IMR-90 (cell line): ENCODE data around the gene NEUROD2. TPM values are rescaled to one million over a fixed set of nuclear protein-coding genes. Genes with fewer than 3 reads are reported as not detected.

Source experiments
- ATAC-seq: fragments of 200-7000 bp; cut with Tn5 transposase; 2 replicates; pipeline ENCODE4 v1.9.1; 2020; ENCODE audit warnings: low read depth, mild to moderate bottlenecking, moderate library complexity
- BruUV-seq: library from RNA; stranded (reverse); fragments of 400-500 nt; replicated peaks from 2 replicates; lab custom pipeline; 2021; lab: Mats Ljungman, UMichigan
- CTCF ChIA-PET: fragments of 300-600 bp; formaldehyde crosslinking; extraction: SDS; loops from one replicate; lab custom pipeline; 2021; ENCODE audit warnings: antibody characterized with exemption; lab: Yijun Ruan, JAX
- POLR2A ChIA-PET: fragments of 300-600 bp; sonication (Branson Sonifier 250); formaldehyde crosslinking; loops from one replicate; lab custom pipeline; 2022; ENCODE audit warnings: antibody characterized with exemption; ENCODE audit not compliant: unreplicated experiment; lab: Charles Lee
- DNase-seq: peaks from one replicate; pipeline ENCODE4 v3.0.0; 2013
- H2AFZ ChIP-seq: replicated peaks from 2 replicates; pipeline ENCODE3; 2013; ENCODE audit warnings: low read length, mild to moderate bottlenecking; ENCODE audit not compliant: poor library complexity
- H2AK5ac ChIP-seq: 2 replicates; pipeline ENCODE4 v1.6.1; 2013; ENCODE audit warnings: low read depth, low read length, inconsistent platforms
- H2AK9ac ChIP-seq: replicated peaks from 2 replicates; pipeline ENCODE3; 2013; ENCODE audit warnings: mild to moderate bottlenecking, low read depth, low read length, moderate library complexity; ENCODE audit not compliant: poor library complexity
- H2BK120ac ChIP-seq: 2 replicates; pipeline ENCODE4 v1.6.1; 2013; ENCODE audit warnings: low read depth, low read length, inconsistent platforms
- H2BK15ac ChIP-seq: 3 replicates; pipeline ENCODE4 v1.6.1; 2013; ENCODE audit warnings: low read depth, low read length, inconsistent platforms
- H2BK20ac ChIP-seq: 2 replicates; pipeline ENCODE4 v1.6.1; 2013; ENCODE audit warnings: low read depth, mild to moderate bottlenecking, inconsistent platforms, low read length, moderate library complexity
- H2BK5ac ChIP-seq: 2 replicates; pipeline ENCODE4 v1.6.1; 2013; ENCODE audit warnings: mild to moderate bottlenecking, low read depth, low read length, inconsistent platforms; ENCODE audit not compliant: poor library complexity, severe bottlenecking
- H3K14ac ChIP-seq: replicated peaks from 2 replicates; pipeline ENCODE4 v1.6.1; 2013; ENCODE audit warnings: low read depth, low read length, inconsistent platforms
- H3K18ac ChIP-seq: 2 replicates; pipeline ENCODE4 v1.6.1; 2013; ENCODE audit warnings: low read depth, low read length, control low read depth
- H3K23ac ChIP-seq: 2 replicates; pipeline ENCODE4 v1.6.1; 2013; ENCODE audit warnings: low read depth, low read length, inconsistent platforms
- H3K27ac ChIP-seq: 2 replicates; pipeline ENCODE4 v1.5.1; 2013; ENCODE audit warnings: mild to moderate bottlenecking, control low read depth, low read length; ENCODE audit not compliant: insufficient read depth
- H3K27me3 ChIP-seq: 2 replicates; pipeline ENCODE4 v1.6.1; 2013; ENCODE audit warnings: low read length; ENCODE audit not compliant: control insufficient read depth, insufficient read depth
- H3K36me3 ChIP-seq: 2 replicates; pipeline ENCODE4 v1.6.1; 2013; ENCODE audit warnings: low read length, mixed read lengths; ENCODE audit not compliant: control insufficient read depth, insufficient read depth
- H3K4ac ChIP-seq: 2 replicates; pipeline ENCODE4 v1.6.1; 2013; ENCODE audit warnings: low read depth, low read length, inconsistent platforms
- H3K4me1 ChIP-seq: 2 replicates; pipeline ENCODE4 v1.6.1; 2013; ENCODE audit warnings: low read length, mixed read lengths; ENCODE audit not compliant: control insufficient read depth, insufficient read depth
- H3K4me2 ChIP-seq: 2 replicates; pipeline ENCODE4 v1.6.1; 2013; ENCODE audit warnings: low read depth, mild to moderate bottlenecking, control low read depth, low read length, moderate library complexity
- H3K4me3 ChIP-seq: 2 replicates; pipeline ENCODE4 v1.5.1; 2013; ENCODE audit warnings: low read depth, mild to moderate bottlenecking, control low read depth, low read length, moderate library complexity; ENCODE audit not compliant: insufficient read depth
- H3K56ac ChIP-seq: 2 replicates; pipeline ENCODE4 v1.6.1; 2013; ENCODE audit warnings: low read length, inconsistent platforms; ENCODE audit not compliant: insufficient read depth; ENCODE audit errors: extremely low read depth
- H3K79me1 ChIP-seq, 2 experiments: 2 replicates each; pipeline ENCODE4 v1.6.1; 2013; ENCODE audit warnings: low read length in 2 of 2, inconsistent platforms in 1 of 2, low read depth in 1 of 2
- H3K9ac ChIP-seq: 2 replicates; pipeline ENCODE4 v1.6.1; 2013; ENCODE audit warnings: low read depth, low read length, control low read depth
- H3K9me1 ChIP-seq: 2 replicates; pipeline ENCODE4 v1.6.1; 2013; ENCODE audit warnings: low read length, inconsistent platforms; ENCODE audit not compliant: insufficient read depth
- H3K9me3 ChIP-seq: 2 replicates; pipeline ENCODE4 v1.6.1; 2013; ENCODE audit warnings: low read length; ENCODE audit not compliant: control insufficient read depth, insufficient read depth
- H4K20me1 ChIP-seq: 2 replicates; pipeline ENCODE4 v1.6.1; 2013; ENCODE audit warnings: low read length, inconsistent platforms; ENCODE audit not compliant: insufficient read depth
- H4K5ac ChIP-seq: 2 replicates; pipeline ENCODE4 v1.6.1; 2013; ENCODE audit warnings: mild to moderate bottlenecking, low read depth, low read length, control low read depth
- H4K8ac ChIP-seq, 2 experiments: 2 replicates each; pipeline ENCODE4 v1.6.1; 2013; ENCODE audit warnings: low read depth in 2 of 2, low read length in 2 of 2, control low read depth in 1 of 2, inconsistent platforms in 1 of 2
- H4K91ac ChIP-seq: 2 replicates; pipeline ENCODE4 v1.6.1; 2013; ENCODE audit warnings: low read depth, low read length, inconsistent platforms; ENCODE audit not compliant: insufficient read depth
- BHLHE40 ChIP-seq: fragments of 150-350 bp; IDR thresholded peaks from 2 replicates; pipeline ENCODE4 v1.6.1; 2016; ENCODE audit warnings: mild to moderate bottlenecking, low read depth, low read length
- CEBPB ChIP-seq: IDR thresholded peaks from 2 replicates; pipeline ENCODE4 v1.6.1; 2012; ENCODE audit warnings: low read depth, low read length, improper control_type of control experiment
- CHD1 ChIP-seq: IDR thresholded peaks from 2 replicates; pipeline ENCODE4 v1.6.1; 2012; ENCODE audit warnings: low read depth, low read length, improper control_type of control experiment
- FOS ChIP-seq: fragments of 150-350 bp; IDR thresholded peaks from 2 replicates; pipeline ENCODE4 v1.6.1; 2016; ENCODE audit warnings: low read depth, low read length
- MAFK ChIP-seq: IDR thresholded peaks from 2 replicates; pipeline ENCODE4 v1.6.1; 2012; ENCODE audit warnings: low read depth, low read length, improper control_type of control experiment
- MAZ ChIP-seq: IDR thresholded peaks from 2 replicates; pipeline ENCODE4 v1.6.1; 2012; ENCODE audit warnings: low read depth, mild to moderate bottlenecking, low read length, improper control_type of control experiment, moderate library complexity, borderline replicate concordance
- MXI1 ChIP-seq: IDR thresholded peaks from 2 replicates; pipeline ENCODE4 v1.6.1; 2012; ENCODE audit warnings: low read depth, mild to moderate bottlenecking, low read length, moderate library complexity, borderline replicate concordance
- NFE2L2 ChIP-seq: fragments of 150-350 bp; IDR thresholded peaks from 2 replicates; pipeline ENCODE4 v1.6.1; 2016; ENCODE audit warnings: low read depth, mild to moderate bottlenecking, low read length
- POLR2A ChIP-seq: IDR thresholded peaks from 2 replicates; pipeline ENCODE4 v1.6.1; 2012; ENCODE audit warnings: mild to moderate bottlenecking, low read depth, low read length
- RAD21 ChIP-seq: IDR thresholded peaks from 2 replicates; pipeline ENCODE4 v1.6.1; 2012; ENCODE audit warnings: low read length, improper control_type of control experiment
- RCOR1 ChIP-seq: IDR thresholded peaks from 2 replicates; pipeline ENCODE4 v1.6.1; 2012; ENCODE audit warnings: mild to moderate bottlenecking, low read length, improper control_type of control experiment; ENCODE audit not compliant: insufficient replicate concordance
- RFX5 ChIP-seq: IDR thresholded peaks from 2 replicates; pipeline ENCODE4 v1.8.0; 2012; ENCODE audit warnings: low read depth, mild to moderate bottlenecking, low read length, moderate library complexity
- SMC3 ChIP-seq: fragments of 150-350 bp; IDR thresholded peaks from 2 replicates; pipeline ENCODE4 v1.6.1; 2016; ENCODE audit warnings: low read depth, mild to moderate bottlenecking, antibody characterized with exemption, low read length, moderate library complexity
- WGBS, 2 experiments: methylation state at CpG; one replicate each; pipeline versions ENCODE4 v1.1.5 to v1.1.7; 2013; ENCODE audit warnings: missing lambda C conversion rate in 2 of 2; ENCODE audit not compliant: insufficient read length in 1 of 2; ENCODE audit errors: extremely low coverage in 2 of 2; 5-methylcytosine and 5-hydroxymethylcytosine counted together
- dilution Hi-C: fragments of 300-500 bp; cut with HindIII; formaldehyde crosslinking; loops from one replicate; pipeline ENCODE4 v1.14.3; 2018; ENCODE audit warnings: low sequenced_read_pairs; ENCODE audit not compliant: unreplicated experiment
- in situ Hi-C: fragments of 300-500 bp; cut with MboI; formaldehyde crosslinking; loops from 3 replicates; pipeline ENCODE4 v1.14.3; 2019; ENCODE audit warnings: low sequenced_read_pairs, inconsistent platforms, mixed read lengths
- intact Hi-C: fragments of 100-400 bp; cut with micrococcal nuclease; formaldehyde crosslinking; loops from 2 replicates; pipeline ENCODE4 v1.10.0; 2022
- polyA plus RNA-seq, 3 experiments: library from polyadenylated mRNA; depleted of rRNA; stranded (reverse); fragments of >200 nt; gene quantifications; 2 replicates each; pipeline ENCODE4 v1.2.3, GENCODE V29; 2012; ENCODE audit warnings: low replicate concordance in 1 of 3
- total RNA-seq: library from RNA; depleted of rRNA; stranded (reverse); fragments of >200 nt; gene quantifications from 2 replicates; pipeline ENCODE4 v1.2.3, GENCODE V29; 2012
- TF ChIP-seq, protein P1 (sequence below): fragments of 150-350 bp; IDR thresholded peaks from 2 replicates; pipeline ENCODE4 v1.6.1; 2016; ENCODE audit warnings: low read depth, mild to moderate bottlenecking, low read length, moderate library complexity, borderline replicate concordance
- TF ChIP-seq, protein P2 (sequence below): conservative IDR thresholded peaks from 2 replicates; pipeline ENCODE4 v1.5.1; 2012; ENCODE audit warnings: mild to moderate bottlenecking, low read depth, low read length, improper control_type of control experiment

NEUROD2 gene
- total and polyA plus RNA-seq, 2 of the 4 experiments (the other 2 are of a cell fraction), result not detected

DNA sequence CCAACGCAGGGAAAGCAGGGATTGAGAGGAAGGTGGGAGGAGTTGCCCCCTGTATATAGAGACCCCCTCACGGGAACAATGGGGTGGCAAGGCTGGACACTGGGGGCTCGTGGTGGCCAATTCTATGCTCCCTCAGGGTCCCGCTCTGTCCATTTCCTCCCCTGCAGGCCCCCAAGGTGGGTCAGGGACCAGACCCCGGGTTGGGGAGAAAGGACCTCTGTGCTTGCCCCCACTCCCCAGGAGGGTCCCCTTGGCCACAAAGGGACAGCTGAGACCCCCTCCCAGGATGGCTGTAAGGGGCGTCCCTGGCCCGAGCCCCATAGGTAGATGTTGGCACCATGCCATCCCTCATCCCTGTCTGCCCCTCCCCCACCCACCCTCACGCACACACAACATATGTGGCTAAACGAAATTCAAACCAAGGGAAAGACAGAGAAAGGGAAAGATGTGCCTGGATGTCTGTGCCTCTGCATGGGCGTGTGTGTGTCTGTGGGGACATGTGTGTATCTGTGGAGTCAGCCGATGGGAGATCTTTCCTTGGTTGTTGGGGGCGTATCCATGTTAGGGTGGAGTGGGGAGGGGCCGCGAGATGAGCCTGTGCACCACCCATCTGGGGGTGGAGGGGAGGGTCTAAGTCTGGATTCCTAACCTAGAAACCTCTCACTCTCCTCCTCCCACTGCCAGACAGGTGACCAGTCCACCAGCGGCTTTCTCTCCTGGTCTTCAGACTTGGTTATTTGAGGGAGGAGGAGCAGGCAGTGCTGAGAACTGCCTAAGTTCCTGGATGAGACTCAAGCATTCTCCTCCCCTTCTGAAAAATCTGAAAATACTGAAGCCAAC is 642 bp upstream of the NEUROD2 start:
- H2BK20ac ChIP-seq, result no peak overlapping the region
- H2BK5ac ChIP-seq, result no peak overlapping the region
- BruUV-seq, result no TSS peak
- no peaks in the 10 kb centered on the region for H3K36me3 ChIP-seq
- H3K27me3 ChIP-seq, result peaks cover 86% of the 10 kb centered on the region
- H3K18ac ChIP-seq, result no peak overlapping the region
- ATAC-seq (no peak), DNase-seq (no peak)
- no peak overlapping the region for H2BK120ac ChIP-seq
- H3K9ac ChIP-seq, result no peak overlapping the region
- ChIA-PET CTCF (no interaction called here), POLR2A (no interaction called here)
- dilution Hi-C loops (no loop called here), in situ Hi-C loops (no loop called here), intact Hi-C loops (no loop called here)
- no peak overlapping the region for H3K4me3 ChIP-seq
- H4K5ac ChIP-seq, result no peak overlapping the region
- no peak overlapping the region for H2AFZ ChIP-seq
- no peak overlapping the region for H3K56ac ChIP-seq
- H3K79me1 ChIP-seq, result no peaks in the 10 kb centered on the region
- WGBS, 2 experiments, result no CpG with 5 or more reads among the region's 15 CpGs
- no peaks in the 10 kb centered on the region for H3K9me1 ChIP-seq
- 0 out of 2 replicates have a peak, but pooled peaks cover 2% of the 10 kb centered on the region for H3K9me3 ChIP-seq
- no peaks in the 10 kb centered on the region; the same call in 1 of the 2 replicates for H3K4me1 ChIP-seq
- H3K14ac ChIP-seq, result no peak overlapping the region
- H3K4me2 ChIP-seq, result no peak overlapping the region
- no peak overlapping the region for H3K4ac ChIP-seq
- H3K23ac ChIP-seq, result no peak overlapping the region
- no peak overlapping the region for H3K27ac ChIP-seq
- peaks cover 5% of the 10 kb centered on the region; the same call in 1 of the 2 replicates for H4K20me1 ChIP-seq
- no peak overlapping the region for H4K8ac ChIP-seq
- no peak overlapping the region for H2AK9ac ChIP-seq
- H4K91ac ChIP-seq, result no peak overlapping the region
- no peak overlapping the region for H2BK15ac ChIP-seq
- no peak overlapping the region for H2AK5ac ChIP-seq
- TF ChIP-seq MXI1 (no peak), CEBPB (no peak), CHD1 (no peak), BHLHE40 (no peak), RCOR1 (no peak), RAD21 (no peak), SMC3 (no peak), MAFK (no peak), POLR2A (no peak), MAZ (no peak), NFE2L2 (no peak), RFX5 (no peak), FOS (no peak)
- TF ChIP-seq, protein P1, sequence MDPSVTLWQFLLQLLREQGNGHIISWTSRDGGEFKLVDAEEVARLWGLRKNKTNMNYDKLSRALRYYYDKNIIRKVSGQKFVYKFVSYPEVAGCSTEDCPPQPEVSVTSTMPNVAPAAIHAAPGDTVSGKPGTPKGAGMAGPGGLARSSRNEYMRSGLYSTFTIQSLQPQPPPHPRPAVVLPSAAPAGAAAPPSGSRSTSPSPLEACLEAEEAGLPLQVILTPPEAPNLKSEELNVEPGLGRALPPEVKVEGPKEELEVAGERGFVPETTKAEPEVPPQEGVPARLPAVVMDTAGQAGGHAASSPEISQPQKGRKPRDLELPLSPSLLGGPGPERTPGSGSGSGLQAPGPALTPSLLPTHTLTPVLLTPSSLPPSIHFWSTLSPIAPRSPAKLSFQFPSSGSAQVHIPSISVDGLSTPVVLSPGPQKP, result no peak
- TF ChIP-seq, protein P2, sequence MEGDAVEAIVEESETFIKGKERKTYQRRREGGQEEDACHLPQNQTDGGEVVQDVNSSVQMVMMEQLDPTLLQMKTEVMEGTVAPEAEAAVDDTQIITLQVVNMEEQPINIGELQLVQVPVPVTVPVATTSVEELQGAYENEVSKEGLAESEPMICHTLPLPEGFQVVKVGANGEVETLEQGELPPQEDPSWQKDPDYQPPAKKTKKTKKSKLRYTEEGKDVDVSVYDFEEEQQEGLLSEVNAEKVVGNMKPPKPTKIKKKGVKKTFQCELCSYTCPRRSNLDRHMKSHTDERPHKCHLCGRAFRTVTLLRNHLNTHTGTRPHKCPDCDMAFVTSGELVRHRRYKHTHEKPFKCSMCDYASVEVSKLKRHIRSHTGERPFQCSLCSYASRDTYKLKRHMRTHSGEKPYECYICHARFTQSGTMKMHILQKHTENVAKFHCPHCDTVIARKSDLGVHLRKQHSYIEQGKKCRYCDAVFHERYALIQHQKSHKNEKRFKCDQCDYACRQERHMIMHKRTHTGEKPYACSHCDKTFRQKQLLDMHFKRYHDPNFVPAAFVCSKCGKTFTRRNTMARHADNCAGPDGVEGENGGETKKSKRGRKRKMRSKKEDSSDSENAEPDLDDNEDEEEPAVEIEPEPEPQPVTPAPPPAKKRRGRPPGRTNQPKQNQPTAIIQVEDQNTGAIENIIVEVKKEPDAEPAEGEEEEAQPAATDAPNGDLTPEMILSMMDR, result no peak
